ENCODE results near the gene BEND7. TPM values are rescaled to one million over a fixed set of nuclear protein-coding genes. Genes with fewer than 3 reads are reported as not detected.

Gene BEND7
- total and polyA plus RNA-seq, 8 donors = 7.3 to 22.8 (median 15.3) TPM

DNA sequence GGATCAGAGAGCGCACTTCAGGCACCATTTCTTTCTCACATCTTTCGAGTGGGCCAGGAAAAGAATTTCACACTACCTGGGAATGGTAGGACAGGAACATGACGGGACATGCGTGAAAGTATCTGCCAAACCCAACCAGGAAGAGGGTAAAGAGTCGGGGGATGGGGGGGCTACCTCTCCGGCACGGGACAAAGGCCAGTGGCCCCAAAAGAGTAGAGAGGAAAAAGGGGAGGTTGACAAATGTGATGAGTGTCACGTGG is 830 bp upstream of the BEND7 start:
- intact Hi-C loops (cut with DNase I) = no loop called here
- FAIRE-seq = no peak
- TF ChIP-seq, protein P1, sequence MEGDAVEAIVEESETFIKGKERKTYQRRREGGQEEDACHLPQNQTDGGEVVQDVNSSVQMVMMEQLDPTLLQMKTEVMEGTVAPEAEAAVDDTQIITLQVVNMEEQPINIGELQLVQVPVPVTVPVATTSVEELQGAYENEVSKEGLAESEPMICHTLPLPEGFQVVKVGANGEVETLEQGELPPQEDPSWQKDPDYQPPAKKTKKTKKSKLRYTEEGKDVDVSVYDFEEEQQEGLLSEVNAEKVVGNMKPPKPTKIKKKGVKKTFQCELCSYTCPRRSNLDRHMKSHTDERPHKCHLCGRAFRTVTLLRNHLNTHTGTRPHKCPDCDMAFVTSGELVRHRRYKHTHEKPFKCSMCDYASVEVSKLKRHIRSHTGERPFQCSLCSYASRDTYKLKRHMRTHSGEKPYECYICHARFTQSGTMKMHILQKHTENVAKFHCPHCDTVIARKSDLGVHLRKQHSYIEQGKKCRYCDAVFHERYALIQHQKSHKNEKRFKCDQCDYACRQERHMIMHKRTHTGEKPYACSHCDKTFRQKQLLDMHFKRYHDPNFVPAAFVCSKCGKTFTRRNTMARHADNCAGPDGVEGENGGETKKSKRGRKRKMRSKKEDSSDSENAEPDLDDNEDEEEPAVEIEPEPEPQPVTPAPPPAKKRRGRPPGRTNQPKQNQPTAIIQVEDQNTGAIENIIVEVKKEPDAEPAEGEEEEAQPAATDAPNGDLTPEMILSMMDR (IDR thresholded peaks at IDR 0.05) = no peak

DNA sequence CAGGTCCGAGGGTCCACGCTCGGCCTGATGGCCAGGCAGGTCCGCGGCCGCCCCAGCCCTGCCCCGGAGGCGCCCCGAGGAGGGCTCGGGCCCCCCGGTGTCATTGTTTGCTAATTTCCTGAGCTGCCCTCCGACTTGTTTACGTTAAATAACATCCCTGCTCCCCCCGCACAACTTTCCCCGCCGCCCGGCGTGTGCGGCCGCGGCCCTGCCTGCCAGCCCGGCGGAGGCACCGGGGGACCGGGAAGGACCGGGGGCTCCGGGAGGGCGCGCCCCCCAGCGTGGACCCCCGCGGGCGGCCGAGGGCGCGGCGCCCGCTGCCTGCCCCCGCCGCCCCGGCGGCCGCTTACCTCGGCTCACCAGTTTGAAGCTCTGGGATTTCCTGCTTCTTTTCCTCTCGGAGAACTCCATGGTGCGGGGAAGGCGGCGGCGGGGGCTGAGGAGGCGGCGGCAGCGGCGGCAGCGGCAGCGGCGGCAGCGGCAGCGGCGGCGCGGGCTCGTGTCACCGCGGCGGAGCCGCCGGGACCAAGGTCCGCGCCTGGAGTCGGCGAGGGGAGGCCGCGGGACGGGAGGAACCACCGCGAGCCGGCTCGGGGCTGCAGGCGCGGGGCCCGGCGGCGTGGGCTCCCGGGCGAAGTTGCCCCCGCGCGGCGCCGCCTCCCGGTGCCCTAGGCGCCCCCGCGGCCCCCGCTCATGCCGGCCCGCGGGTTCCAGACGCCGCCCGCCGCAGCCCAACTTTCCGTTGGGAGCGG is 515 bp downstream of the BEND7 start:
- peak overlapping the region in 3 of 4 donors; percentile 39 to 84 (median 67) for H3K27ac ChIP-seq
- ATAC-seq = peak; percentile 11 to 62 (median 34)
- peak overlapping the region; percentile 37 to 65 (median 50) for H3K4me3 ChIP-seq
- WGBS, 2 donors = 0% methylated on average over 48 to 104 of the region's 104 CpGs
- DNase-seq = peak; percentile 21 to 78 (median 36)
- TF ChIP-seq, protein P1 (IDR thresholded peaks at IDR 0.05) = no peak
- no peaks in the 10 kb centered on the region for H3K27me3 ChIP-seq
- no peak for FAIRE-seq
- H3K4me1 ChIP-seq = peaks cover 10 to 20% (median 15%) of the 10 kb centered on the region in 3 donors
- no peaks in the 10 kb centered on the region for H3K36me3 ChIP-seq
- intact Hi-C loops (cut with DNase I) = no loop called here
- no peaks in the 10 kb centered on the region for H3K9me3 ChIP-seq

More for the DNA sequence above, 830 bp upstream of the BEND7 start:
- no peaks in the 10 kb centered on the region for H3K36me3 ChIP-seq
- no peaks in the 10 kb centered on the region for H3K9me3 ChIP-seq
- 37 to 53% methylated on average over 8 of the region's 8 CpGs for WGBS, 2 donors
- H3K27me3 ChIP-seq = no peaks in the 10 kb centered on the region
- H3K4me1 ChIP-seq = peaks cover 10 to 20% (median 15%) of the 10 kb centered on the region in 3 donors
- no peak for ATAC-seq
- peak overlapping the region in 3 of 4 donors; percentile 30 to 65 (median 57) for H3K4me3 ChIP-seq
- H3K27ac ChIP-seq = peak overlapping the region in 2 of 4 donors; percentile 58
- no peak for DNase-seq

DNA sequence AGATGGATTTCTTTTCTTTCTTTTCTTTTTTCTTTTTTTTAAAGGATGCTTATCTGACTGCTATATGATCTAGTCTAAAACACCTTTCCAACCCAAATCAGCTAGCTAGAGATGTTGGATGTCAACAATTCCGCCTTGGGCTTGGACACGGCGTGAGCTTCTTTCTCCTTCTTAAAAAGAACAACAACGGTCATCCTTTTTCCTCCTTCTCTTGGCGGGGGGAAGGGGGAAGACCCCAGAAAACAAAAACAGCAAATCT is 1.0 kb downstream of the BEND7 start:
- Histone ChIP-seq H3K4me3 (peak overlapping the region; percentile 37 to 65 (median 50)), H3K27ac (peak overlapping the region in 3 of 4 donors; percentile 39 to 84 (median 67)), H3K9me3 (no peaks in the 10 kb centered on the region), H3K36me3 (no peaks in the 10 kb centered on the region), H3K4me1 (peaks cover 10 to 20% (median 15%) of the 10 kb centered on the region in 3 donors), H3K27me3 (no peaks in the 10 kb centered on the region)
- FAIRE-seq (no peak), DNase-seq (no peak), ATAC-seq (no peak)
- intact Hi-C loops (cut with DNase I) = no loop called here
- 4 to 5% methylated on average over 5 of the region's 5 CpGs for WGBS, 2 donors
- TF ChIP-seq, protein P1 (IDR thresholded peaks at IDR 0.05) = no peak

DNA sequence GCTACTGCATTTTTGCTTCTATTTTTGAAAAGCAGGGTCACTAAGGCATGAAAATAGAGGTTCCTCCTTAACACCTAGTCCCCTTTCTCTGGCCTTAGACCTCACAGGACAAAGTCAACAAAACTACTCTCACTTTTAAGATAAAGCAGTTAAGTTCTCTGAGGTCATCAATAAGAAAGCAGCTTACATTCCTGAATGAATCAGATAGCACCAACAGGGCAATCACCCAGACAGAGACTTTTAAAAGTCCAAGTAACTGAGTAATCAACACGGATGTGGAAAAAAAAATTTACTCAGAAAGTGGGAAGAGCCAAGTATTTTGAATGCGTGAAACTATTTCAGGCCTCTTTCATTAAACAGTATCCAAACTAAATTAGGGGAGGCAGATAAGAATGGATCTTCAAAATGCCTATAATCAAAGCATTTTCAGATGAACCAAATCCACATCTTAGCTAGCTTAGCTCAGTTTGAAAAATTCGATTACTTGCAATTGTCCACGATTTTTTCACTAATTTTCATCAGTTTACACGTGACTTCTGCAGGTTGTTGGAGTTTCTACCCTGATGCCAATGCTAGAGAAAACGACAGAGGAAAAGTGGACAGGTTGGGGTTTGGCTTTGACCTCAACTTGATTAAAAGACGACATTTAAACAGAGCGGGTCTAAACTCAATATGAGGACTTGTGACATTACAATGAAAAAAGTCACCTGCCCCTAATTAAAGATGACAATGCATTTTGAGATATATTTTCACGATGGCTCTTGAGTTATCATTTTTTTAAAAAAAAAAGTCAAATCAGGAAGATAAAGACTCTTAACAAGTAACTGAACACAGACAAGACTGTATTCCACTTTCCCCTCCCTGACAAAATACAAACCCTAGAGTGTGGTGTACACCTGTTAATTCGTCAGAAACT is 1.6 kb downstream of the BEND7 start:
- no peak for DNase-seq

More for the DNA sequence above, 1.6 kb downstream of the BEND7 start:
- intact Hi-C loops (cut with DNase I) = no loop called here
- no peak for FAIRE-seq
- H3K27me3 ChIP-seq = no peaks in the 10 kb centered on the region
- 9 to 10% methylated on average over 10 of the region's 10 CpGs for WGBS, 2 donors
- peaks cover 10 to 20% (median 15%) of the 10 kb centered on the region in 3 donors for H3K4me1 ChIP-seq
- no peaks in the 10 kb centered on the region for H3K9me3 ChIP-seq
- peak overlapping the region in 3 of 4 donors; percentile 39 to 84 (median 67) for H3K27ac ChIP-seq
- peak overlapping the region in 2 of 4 donors; percentile 59 to 65 for H3K4me3 ChIP-seq
- H3K36me3 ChIP-seq = no peaks in the 10 kb centered on the region
- TF ChIP-seq, protein P1 (IDR thresholded peaks at IDR 0.05) = no peak
- peak in 3 of 4 donors; percentile 35 to 67 (median 55) for ATAC-seq

Data from pancreas (tissue), 10 donors.